Fibroblast of pulmonary artery (primary cell): ENCODE data around the gene OCLN.
"Not testable (repeated sequence)": the region's sequence is repeated elsewhere in the genome, so short reads cannot be mapped to it uniquely, and the experiment has no call there.

Experiments
- DNase-seq: peaks from one replicate; pipeline ENCODE4 v3.0.0-alpha.2; 2010; ENCODE audit warnings: low read depth
- H3K4me3 ChIP-seq: replicated peaks from 2 replicates; pipeline ENCODE4 v1.5.1; 2011; ENCODE audit warnings: low read depth, mild to moderate bottlenecking, control low read depth, low read length, moderate library complexity
- CTCF ChIP-seq: IDR thresholded peaks from 2 replicates; pipeline ENCODE4 v1.5.1; 2011; ENCODE audit warnings: mild to moderate bottlenecking, control low read depth, low read length, inconsistent platforms; ENCODE audit errors: missing control alignments

OCLN gene

GRCh38 chr5:69454460-69455249 is 37.9 kb upstream of the OCLN start:
- no peak for DNase-seq
- no peak overlapping the region for H3K4me3 ChIP-seq
- no peak for TF ChIP-seq CTCF

- not testable (repeated sequence) for H3K4me3 ChIP-seq, DNase-seq
Observed at GRCh38 chr5:69455428-69455988, 37.1 kb upstream of the OCLN start.

GRCh38 chr5:69462170-69462569 is 30.4 kb upstream of the OCLN start:
- TF ChIP-seq CTCF: no peak
- H3K4me3 ChIP-seq: no peak overlapping the region
- DNase-seq: no peak

- not testable (repeated sequence) for H3K4me3 ChIP-seq, DNase-seq
Observed at GRCh38 chr5:69466375-69466774, 26.2 kb upstream of the OCLN start.

- H3K4me3 ChIP-seq: no peak overlapping the region
- no peak for TF ChIP-seq CTCF
- no peak for DNase-seq
Observed at GRCh38 chr5:69467442-69468225, 25.0 kb upstream of the OCLN start.

GRCh38 chr5:69468631-69469030 is 24.0 kb upstream of the OCLN start:
- DNase-seq: no peak
- H3K4me3 ChIP-seq: no peak overlapping the region
- TF ChIP-seq CTCF: no peak

- not testable (repeated sequence) for H3K4me3 ChIP-seq, DNase-seq
Observed at GRCh38 chr5:69471516-69471915, 21.1 kb upstream of the OCLN start.

- not testable (repeated sequence) for DNase-seq
Observed at GRCh38 chr5:69472535-69473143, 20.0 kb upstream of the OCLN start.

More at GRCh38 chr5:69472535-69473143, 20.0 kb upstream of the OCLN start:
- not testable (repeated sequence) for H3K4me3 ChIP-seq
